Measurements from ENCODE around the gene TAC4.

- no peak for TF ChIP-seq CTCF (IDR thresholded peaks at IDR 0.05; ENCODE audit: poor library complexity)
- no peak for TF ChIP-seq EZH2 (IDR thresholded peaks at IDR 0.05; ENCODE audit: borderline replicate concordance)
Observed at GRCh38 chr17:49825645-49826044, 22.2 kb downstream of the TAC4 start.

All from hepatocyte (in vitro differentiated cells).